Heart left ventricle (tissue), 13 donors: Measurements from ENCODE around the gene GALNT12.

Experiments used
- POLR2A ChIP-seq, 2 donors: fragments of 450-650 bp; IDR thresholded peaks; one replicate each; pipeline ENCODE4 v1.6.1; 2017; ENCODE audit warnings: antibody characterized with exemption in 2 of 2, mild to moderate bottlenecking in 2 of 2, moderate library complexity in 2 of 2
- TF ChIP-seq, protein P1 (sequence below), 12 donors: fragments of 200-600 bp; sonication (generic) in 4 of 12; IDR thresholded peaks; one replicate each; pipeline versions ENCODE4 v1.5.0 to v1.8.0; 2018 to 2022; ENCODE audit warnings: antibody characterized with exemption in 12 of 12, mild to moderate bottlenecking in 5 of 12
- donor health status: ischemic (EF 13 %, LVEDD 7.1; RV severe dilation, severe dysfunction).
- donor health status: DM: no; HTN: yes; CAD: no.
- donor health status: DM: no; HTN: no; CAD: no.
- donor health status: ischemic (EF 25% LVEDD 6.9; RV normal size, moderate dysfunction).
- donor health status: ischemic (EF 25% LVEDD 5.7; RV mildly dilated, moderate dysfunction).
- donor health status: ischemic (EF 35%, LVEDD 5.7; RV mildly dilated, moderate dysfunction).
- donor health status: nonischemic (EF 11% LVEDD 7.7; RV severe dilation, severe dysfunction).
- donor health status: DM: yes; HTN: yes; CAD: no.
- donor health status: PGD.
- donor health status: ischemic (EF 29% LVEDD 5.4; RV normal size, mild dysfunction).
- donor health status: nonischemic (EF 23%, LVEDD 6.1; RV moderate dilation, normal function).

DNA sequence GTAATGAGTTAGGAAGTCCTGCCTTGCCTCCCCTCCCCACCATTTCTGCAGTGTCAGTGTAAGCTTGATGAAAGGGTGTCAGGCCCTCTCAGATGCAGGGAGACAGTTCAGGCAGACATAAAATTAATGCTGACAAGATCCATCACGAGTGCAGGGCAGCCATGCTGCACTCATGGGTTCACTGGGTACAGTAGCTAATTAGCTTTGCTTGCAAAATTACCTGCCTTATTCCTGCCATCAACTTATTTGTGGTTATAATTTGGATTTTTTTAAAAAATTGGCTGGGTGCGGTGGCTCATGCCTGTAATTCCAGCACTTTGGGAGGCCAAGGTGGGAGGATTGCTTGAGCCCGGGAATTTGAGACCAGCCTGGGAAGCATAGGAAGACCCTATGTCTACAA is 17.9 kb downstream of the GALNT12 start:
- no peak for TF ChIP-seq POLR2A (IDR thresholded peaks at IDR 0.05)
- TF ChIP-seq, protein P1, sequence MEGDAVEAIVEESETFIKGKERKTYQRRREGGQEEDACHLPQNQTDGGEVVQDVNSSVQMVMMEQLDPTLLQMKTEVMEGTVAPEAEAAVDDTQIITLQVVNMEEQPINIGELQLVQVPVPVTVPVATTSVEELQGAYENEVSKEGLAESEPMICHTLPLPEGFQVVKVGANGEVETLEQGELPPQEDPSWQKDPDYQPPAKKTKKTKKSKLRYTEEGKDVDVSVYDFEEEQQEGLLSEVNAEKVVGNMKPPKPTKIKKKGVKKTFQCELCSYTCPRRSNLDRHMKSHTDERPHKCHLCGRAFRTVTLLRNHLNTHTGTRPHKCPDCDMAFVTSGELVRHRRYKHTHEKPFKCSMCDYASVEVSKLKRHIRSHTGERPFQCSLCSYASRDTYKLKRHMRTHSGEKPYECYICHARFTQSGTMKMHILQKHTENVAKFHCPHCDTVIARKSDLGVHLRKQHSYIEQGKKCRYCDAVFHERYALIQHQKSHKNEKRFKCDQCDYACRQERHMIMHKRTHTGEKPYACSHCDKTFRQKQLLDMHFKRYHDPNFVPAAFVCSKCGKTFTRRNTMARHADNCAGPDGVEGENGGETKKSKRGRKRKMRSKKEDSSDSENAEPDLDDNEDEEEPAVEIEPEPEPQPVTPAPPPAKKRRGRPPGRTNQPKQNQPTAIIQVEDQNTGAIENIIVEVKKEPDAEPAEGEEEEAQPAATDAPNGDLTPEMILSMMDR (IDR thresholded peaks at IDR 0.05): no peak
